Suprapubic skin (tissue), 4 donors: ENCODE data around the gene BRCA2. TPM values are rescaled to one million over a fixed set of nuclear protein-coding genes. Genes with fewer than 3 reads are reported as not detected.

Experiments used
- DNase-seq, 2 donors: peaks; one replicate each; pipeline ENCODE4 v3.0.0-alpha.2; 2019; ENCODE audit warnings: low spot score in 2 of 2
- H3K27ac ChIP-seq: fragments of 200-600 bp; sonication (generic); one replicate; pipeline ENCODE4 v1.5.1; 2019
- H3K27me3 ChIP-seq: fragments of 200-600 bp; sonication (generic); one replicate; pipeline ENCODE4 v1.5.1; 2019
- H3K36me3 ChIP-seq: fragments of 200-600 bp; sonication (generic); one replicate; pipeline ENCODE4 v1.5.1; 2019
- H3K4me1 ChIP-seq: fragments of 200-600 bp; sonication (generic); one replicate; pipeline ENCODE4 v1.5.1; 2019
- H3K4me3 ChIP-seq: fragments of 200-600 bp; sonication (generic); one replicate; pipeline ENCODE4 v1.5.1; 2019; ENCODE audit warnings: mild to moderate bottlenecking
- H3K9me3 ChIP-seq: fragments of 200-600 bp; sonication (generic); one replicate; pipeline ENCODE4 v1.5.1; 2019
- CTCF ChIP-seq, 2 donors: fragments of 200-600 bp in 1 of 2; fragments of 450-650 bp in 1 of 2; sonication (generic) in 1 of 2; IDR thresholded peaks; one replicate each; pipeline ENCODE4 v1.5.1; 2016 to 2019; ENCODE audit warnings: antibody characterized with exemption in 2 of 2, mild to moderate bottlenecking in 1 of 2, moderate library complexity in 1 of 2
- EP300 ChIP-seq: sonication (generic); formaldehyde crosslinking; IDR thresholded peaks from one replicate; pipeline ENCODE4 v1.6.1; 2017; ENCODE audit warnings: antibody characterized with exemption
- POLR2A ChIP-seq, 2 donors: fragments of 450-650 bp; IDR thresholded peaks; one replicate each; pipeline ENCODE4 v1.6.1; 2017; ENCODE audit warnings: antibody characterized with exemption in 2 of 2, mild to moderate bottlenecking in 2 of 2, moderate library complexity in 2 of 2
- POLR2AphosphoS5 ChIP-seq, 3 donors: sonication (generic); formaldehyde crosslinking; IDR thresholded peaks; one replicate each; pipeline ENCODE4 v1.6.1; 2017; ENCODE audit warnings: antibody characterized with exemption in 3 of 3
- WGBS: methylation state at CpG from one replicate; pipeline ENCODE4 v1.1.5; 2018; 5-methylcytosine and 5-hydroxymethylcytosine counted together
- total RNA-seq, 4 donors: library from RNA; depleted of rRNA; stranded (reverse); fragments of >200 nt; gene quantifications; one replicate each; pipeline ENCODE4 v1.1.0, GENCODE V29; 2016

BRCA2 gene
- total RNA-seq, 4 donors from 2014 or later = 1.5 to 5.6 (median 2.0) TPM

- 65% methylated on average over 8 of the region's 8 CpGs for WGBS
- H3K9me3 ChIP-seq = no peaks in the 10 kb centered on the region
- no peaks in the 10 kb centered on the region for H3K4me1 ChIP-seq
- no peak for DNase-seq
- TF ChIP-seq POLR2AphosphoS5 (IDR thresholded peaks at IDR 0.05) (no peak), CTCF (IDR thresholded peaks at IDR 0.05) (no peak), EP300 (no peak), POLR2A (IDR thresholded peaks at IDR 0.05) (no peak)
- no peak overlapping the region for H3K27ac ChIP-seq
- no peaks in the 10 kb centered on the region for H3K27me3 ChIP-seq
- no peak overlapping the region for H3K4me3 ChIP-seq
- H3K36me3 ChIP-seq = peaks cover 3% of the 10 kb centered on the region
Measured at GRCh38 chr13:32300406-32300805, 14.9 kb upstream of the BRCA2 start.

GRCh38 chr13:32300920-32301319, 14.4 kb upstream of the BRCA2 start:
- WGBS = 95% methylated on average over 1 of the region's 1 CpG
- no peak for TF ChIP-seq EP300
- no peaks in the 10 kb centered on the region for H3K9me3 ChIP-seq
- no peaks in the 10 kb centered on the region for H3K4me1 ChIP-seq
- no peaks in the 10 kb centered on the region for H3K36me3 ChIP-seq
- H3K27me3 ChIP-seq = no peaks in the 10 kb centered on the region
- no peak for DNase-seq
- H3K27ac ChIP-seq = no peak overlapping the region
- no peak overlapping the region for H3K4me3 ChIP-seq

GRCh38 chr13:32302461-32302860, 12.8 kb upstream of the BRCA2 start:
- no peaks in the 10 kb centered on the region for H3K9me3 ChIP-seq
- H3K27ac ChIP-seq = no peak overlapping the region
- H3K4me1 ChIP-seq = no peaks in the 10 kb centered on the region
- no peak overlapping the region for H3K4me3 ChIP-seq
- no peak for DNase-seq
- 85% methylated on average over 2 of the region's 2 CpGs for WGBS
- no peaks in the 10 kb centered on the region for H3K36me3 ChIP-seq
- TF ChIP-seq POLR2A (IDR thresholded peaks at IDR 0.05) (no peak), CTCF (IDR thresholded peaks at IDR 0.05) (no peak), POLR2AphosphoS5 (IDR thresholded peaks at IDR 0.05) (no peak), EP300 (no peak)
- H3K27me3 ChIP-seq = no peaks in the 10 kb centered on the region

- no peaks in the 10 kb centered on the region for H3K27me3 ChIP-seq
- H3K36me3 ChIP-seq = no peaks in the 10 kb centered on the region
- peaks cover 7% of the 10 kb centered on the region for H3K4me1 ChIP-seq
- no peak for DNase-seq
- H3K27ac ChIP-seq = no peak overlapping the region
- H3K9me3 ChIP-seq = no peaks in the 10 kb centered on the region
- TF ChIP-seq POLR2A (IDR thresholded peaks at IDR 0.05) (no peak), CTCF (IDR thresholded peaks at IDR 0.05) (no peak), POLR2AphosphoS5 (IDR thresholded peaks at IDR 0.05) (no peak), EP300 (no peak)
- H3K4me3 ChIP-seq = no peak overlapping the region
Measured at GRCh38 chr13:32305646-32306045, 9.7 kb upstream of the BRCA2 start.

GRCh38 chr13:32309312-32310133, 5.8 kb upstream of the BRCA2 start:
- no peak overlapping the region for H3K27ac ChIP-seq
- TF ChIP-seq POLR2A (IDR thresholded peaks at IDR 0.05) (no peak), POLR2AphosphoS5 (IDR thresholded peaks at IDR 0.05) (no peak), EP300 (no peak), CTCF (IDR thresholded peaks at IDR 0.05) (no peak)
- no peaks in the 10 kb centered on the region for H3K27me3 ChIP-seq
- H3K9me3 ChIP-seq = no peaks in the 10 kb centered on the region
- H3K4me3 ChIP-seq = peak overlapping the region; percentile 26
- no peaks in the 10 kb centered on the region for H3K36me3 ChIP-seq
- peaks cover 8% of the 10 kb centered on the region for H3K4me1 ChIP-seq
- WGBS = 44% methylated on average over 10 of the region's 10 CpGs
- no peak for DNase-seq
